Osteoblast (primary cell): ENCODE measurements around the gene IBA57. TPM values are rescaled to one million over a fixed set of nuclear protein-coding genes. Genes with fewer than 3 reads are reported as not detected.

Experiments
- DNase-seq: peaks from one replicate; pipeline ENCODE4 v3.0.0; 2011; ENCODE audit warnings: low spot score, mixed read lengths; ENCODE audit not compliant: insufficient read length; ENCODE audit errors: missing footprints
- H2AFZ ChIP-seq: 2 replicates; pipeline ENCODE4 v1.6.0; 2011; ENCODE audit warnings: mild to moderate bottlenecking, low read length
- H3K27ac ChIP-seq: 2 replicates; pipeline ENCODE4 v1.5.1; 2011; ENCODE audit warnings: mild to moderate bottlenecking, low read depth, low read length, moderate library complexity
- H3K27me3 ChIP-seq: 2 replicates; pipeline ENCODE4 v1.6.0; 2012; ENCODE audit warnings: mild to moderate bottlenecking, control low read depth, inconsistent platforms, low read length, moderate library complexity; ENCODE audit not compliant: insufficient read depth
- H3K36me3 ChIP-seq: 2 replicates; pipeline ENCODE4 v1.5.1; 2011; ENCODE audit warnings: mild to moderate bottlenecking, low read length, control low read depth, moderate library complexity; ENCODE audit not compliant: insufficient read depth
- H3K4me1 ChIP-seq: 2 replicates; pipeline ENCODE4 v1.5.1; 2011; ENCODE audit warnings: mild to moderate bottlenecking, low read length, control low read depth, moderate library complexity; ENCODE audit not compliant: insufficient read depth
- H3K4me2 ChIP-seq: 2 replicates; pipeline ENCODE4 v1.6.0; 2011; ENCODE audit warnings: mild to moderate bottlenecking, low read length; ENCODE audit not compliant: insufficient read depth
- H3K4me3 ChIP-seq: fragments of 200-600 bp; sonication (generic); 3 replicates; pipeline ENCODE4 v1.5.1; 2012; ENCODE audit warnings: mild to moderate bottlenecking, low read length, inconsistent platforms; ENCODE audit not compliant: insufficient read depth
- H3K79me2 ChIP-seq: 2 replicates; pipeline ENCODE4 v1.6.0; 2012; ENCODE audit warnings: mild to moderate bottlenecking, low read length, control low read depth, inconsistent platforms; ENCODE audit not compliant: insufficient read depth
- H3K9me3 ChIP-seq: 2 replicates; pipeline ENCODE4 v1.5.1; 2011; ENCODE audit warnings: low read depth, low read length, control low read depth
- H4K20me1 ChIP-seq: 2 replicates; pipeline ENCODE4 v1.6.0; 2012; ENCODE audit warnings: mild to moderate bottlenecking, low read length, control low read depth; ENCODE audit not compliant: insufficient read depth
- total RNA-seq: library from RNA; depleted of rRNA; stranded (reverse); fragments of >200 nt; gene quantifications from 2 replicates; pipeline ENCODE4 v1.2.3, GENCODE V29; 2012
- TF ChIP-seq, protein P1 (sequence below): IDR thresholded peaks from 2 replicates; pipeline ENCODE4 v1.5.1; 2011; ENCODE audit warnings: mild to moderate bottlenecking, low read depth, low read length, moderate library complexity; ENCODE audit errors: extremely low read depth

IBA57 gene
- total RNA-seq, 1 donor = 4.7 TPM

DNA sequence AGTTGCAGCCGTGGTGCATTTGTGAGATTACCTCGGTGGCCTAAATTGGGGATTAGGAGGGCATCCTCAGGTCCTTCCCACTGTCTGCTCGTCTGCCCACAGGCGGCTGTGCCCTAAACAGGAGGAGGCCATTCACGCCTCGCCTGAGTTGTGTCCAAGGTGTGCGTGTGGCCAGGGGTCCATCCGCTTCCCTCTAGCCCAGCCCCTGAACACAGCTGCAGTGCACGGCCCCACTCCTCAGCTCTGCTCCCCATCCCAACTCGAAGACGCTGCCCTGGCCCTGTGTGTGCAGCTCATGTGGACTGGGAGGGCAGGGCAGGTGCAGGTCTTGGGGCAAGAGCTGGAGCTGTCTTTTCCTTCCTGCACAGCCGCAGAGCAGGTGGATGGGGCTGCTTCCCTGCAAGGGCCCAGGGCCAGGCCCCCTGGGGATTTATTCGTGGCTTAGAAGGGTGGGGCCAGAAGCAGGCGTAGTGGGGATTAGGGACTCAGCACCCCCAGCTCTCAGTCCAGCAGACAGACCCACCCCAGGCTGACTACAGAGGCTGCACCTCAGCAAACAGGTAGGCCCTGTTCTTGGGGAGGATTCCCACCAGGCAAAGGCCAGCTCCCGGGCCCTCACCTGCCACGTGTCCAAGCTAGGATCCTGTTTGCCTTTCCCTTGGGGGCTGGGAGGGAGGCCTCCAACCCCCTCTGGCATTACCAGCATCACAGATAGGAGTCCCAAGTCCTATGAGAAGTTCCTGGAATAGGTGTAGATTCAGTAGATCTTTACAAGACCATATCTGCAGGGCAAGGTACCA, 21.2 kb upstream of the IBA57 start:
- Histone ChIP-seq H3K36me3 (peaks cover 8% of the 10 kb centered on the region), H3K4me1 (peaks cover 20% of the 10 kb centered on the region), H3K27ac (no peak overlapping the region), H4K20me1 (peaks cover 58% of the 10 kb centered on the region), H2AFZ (no peak overlapping the region), H3K79me2 (peaks cover 89% of the 10 kb centered on the region), H3K9me3 (no peaks in the 10 kb centered on the region), H3K27me3 (no peaks in the 10 kb centered on the region), H3K4me3 (no peak overlapping the region), H3K4me2 (no peak overlapping the region)
- TF ChIP-seq, protein P1, sequence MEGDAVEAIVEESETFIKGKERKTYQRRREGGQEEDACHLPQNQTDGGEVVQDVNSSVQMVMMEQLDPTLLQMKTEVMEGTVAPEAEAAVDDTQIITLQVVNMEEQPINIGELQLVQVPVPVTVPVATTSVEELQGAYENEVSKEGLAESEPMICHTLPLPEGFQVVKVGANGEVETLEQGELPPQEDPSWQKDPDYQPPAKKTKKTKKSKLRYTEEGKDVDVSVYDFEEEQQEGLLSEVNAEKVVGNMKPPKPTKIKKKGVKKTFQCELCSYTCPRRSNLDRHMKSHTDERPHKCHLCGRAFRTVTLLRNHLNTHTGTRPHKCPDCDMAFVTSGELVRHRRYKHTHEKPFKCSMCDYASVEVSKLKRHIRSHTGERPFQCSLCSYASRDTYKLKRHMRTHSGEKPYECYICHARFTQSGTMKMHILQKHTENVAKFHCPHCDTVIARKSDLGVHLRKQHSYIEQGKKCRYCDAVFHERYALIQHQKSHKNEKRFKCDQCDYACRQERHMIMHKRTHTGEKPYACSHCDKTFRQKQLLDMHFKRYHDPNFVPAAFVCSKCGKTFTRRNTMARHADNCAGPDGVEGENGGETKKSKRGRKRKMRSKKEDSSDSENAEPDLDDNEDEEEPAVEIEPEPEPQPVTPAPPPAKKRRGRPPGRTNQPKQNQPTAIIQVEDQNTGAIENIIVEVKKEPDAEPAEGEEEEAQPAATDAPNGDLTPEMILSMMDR = no peak
- peak; percentile 75 for DNase-seq

DNA sequence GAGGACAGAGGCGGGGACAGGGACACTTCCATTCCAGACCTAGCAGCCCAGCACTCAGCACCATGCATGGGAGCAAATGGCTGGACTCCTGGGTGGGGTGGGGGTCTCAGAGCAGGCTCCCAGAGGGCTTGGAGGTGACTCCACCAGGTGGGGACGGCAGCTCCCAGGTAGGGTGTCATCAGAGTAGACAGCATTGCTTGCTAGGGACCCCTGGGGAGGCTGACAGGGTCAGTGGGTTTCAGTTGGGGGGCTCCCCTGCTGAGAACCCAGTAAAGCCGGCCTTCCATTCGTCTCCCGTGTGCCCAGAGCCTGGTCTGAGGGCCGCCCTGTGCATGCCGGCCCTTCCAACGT, 20.6 kb upstream of the IBA57 start:
- DNase-seq = peak; percentile 73
- H4K20me1 ChIP-seq = peaks cover 60% of the 10 kb centered on the region
- H3K79me2 ChIP-seq = peaks cover 94% of the 10 kb centered on the region
- no peak overlapping the region for H2AFZ ChIP-seq
- no peak overlapping the region for H3K27ac ChIP-seq
- TF ChIP-seq, protein P1 = no peak
- H3K9me3 ChIP-seq = no peaks in the 10 kb centered on the region
- peaks cover 23% of the 10 kb centered on the region for H3K4me1 ChIP-seq
- no peak overlapping the region for H3K4me3 ChIP-seq
- peaks cover 8% of the 10 kb centered on the region for H3K36me3 ChIP-seq
- H3K4me2 ChIP-seq = no peak overlapping the region
- no peaks in the 10 kb centered on the region for H3K27me3 ChIP-seq

DNA sequence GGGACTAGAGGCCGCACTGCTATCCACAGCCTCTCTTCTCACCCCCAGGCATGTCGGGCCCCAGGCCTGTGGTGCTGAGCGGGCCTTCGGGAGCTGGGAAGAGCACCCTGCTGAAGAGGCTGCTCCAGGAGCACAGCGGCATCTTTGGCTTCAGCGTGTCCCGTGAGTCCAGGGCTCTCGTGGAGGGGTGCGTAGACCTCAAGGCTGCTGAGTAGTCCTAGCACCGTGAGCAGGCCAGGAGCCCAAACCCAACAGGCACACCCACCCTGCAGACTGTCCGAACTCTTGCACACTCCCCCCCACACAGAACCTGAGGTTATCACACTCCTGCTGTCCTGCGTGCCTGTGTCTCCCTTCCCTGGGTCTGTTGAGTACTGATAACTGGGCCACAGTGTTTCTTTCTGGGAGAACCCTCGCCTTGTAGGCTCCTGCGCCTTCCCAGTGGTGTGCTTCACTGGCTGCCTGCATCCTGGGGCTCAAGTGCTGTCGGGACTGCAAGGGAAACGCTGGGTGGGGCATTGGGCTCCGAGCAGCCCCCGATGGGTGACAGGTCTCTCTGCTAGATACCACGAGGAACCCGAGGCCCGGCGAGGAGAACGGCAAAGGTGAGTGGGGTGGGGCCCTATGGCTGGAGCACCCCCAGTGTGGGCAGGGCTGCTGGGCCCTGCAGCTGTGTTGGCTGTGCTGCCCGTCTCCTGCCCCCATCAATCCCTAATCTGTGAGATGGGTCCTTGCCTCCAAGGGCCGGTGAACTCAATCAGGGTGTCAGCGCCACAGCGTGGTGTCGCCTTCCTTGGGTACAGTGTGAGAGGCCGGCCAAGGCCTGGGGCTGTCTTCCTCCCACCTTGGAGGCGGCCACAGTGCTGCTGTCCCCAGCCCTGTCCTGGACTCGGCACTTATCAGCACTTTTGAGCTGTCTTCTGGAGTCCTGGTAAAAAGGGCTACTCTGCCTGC, 19.9 kb upstream of the IBA57 start:
- Histone ChIP-seq H3K9me3 (no peaks in the 10 kb centered on the region), H4K20me1 (peaks cover 64% of the 10 kb centered on the region), H3K4me1 (peaks cover 31% of the 10 kb centered on the region), H3K4me3 (no peak overlapping the region), H3K79me2 (peaks cover 94% of the 10 kb centered on the region), H3K36me3 (peaks cover 8% of the 10 kb centered on the region), H2AFZ (no peak overlapping the region), H3K27me3 (no peaks in the 10 kb centered on the region), H3K27ac (no peak overlapping the region), H3K4me2 (no peak overlapping the region)
- DNase-seq = peak; percentile 84
- TF ChIP-seq, protein P1 = no peak
